Stomach (tissue), 4 donors: ENCODE measurements around the gene ZFTA.

Experiments used
- EP300 ChIP-seq: sonication (generic); formaldehyde crosslinking; IDR thresholded peaks from one replicate; pipeline ENCODE4 v1.6.1; 2017; ENCODE audit warnings: antibody characterized with exemption
- POLR2A ChIP-seq, 4 donors: fragments of 450-650 bp; IDR thresholded peaks; one replicate each; pipeline ENCODE4 v1.6.1; 2016; ENCODE audit warnings: antibody characterized with exemption in 4 of 4, control low read depth in 2 of 4, mild to moderate bottlenecking in 1 of 4, moderate library complexity in 1 of 4
- POLR2AphosphoS5 ChIP-seq, 3 donors: sonication (generic); formaldehyde crosslinking; IDR thresholded peaks; one replicate each; pipeline ENCODE4 v1.6.1; 2016; ENCODE audit warnings: antibody characterized with exemption in 3 of 3
- TF ChIP-seq, protein P1 (sequence below), 7 experiments: fragments of 450-650 bp in 4 of 7; fragments of 200-600 bp in 3 of 7; sonication (generic) in 3 of 7; IDR thresholded peaks; one replicate each; pipeline ENCODE4 v1.5.1; 2016 to 2019; ENCODE audit warnings: antibody characterized with exemption in 7 of 7, control low read depth in 2 of 7, mild to moderate bottlenecking in 1 of 7

DNA sequence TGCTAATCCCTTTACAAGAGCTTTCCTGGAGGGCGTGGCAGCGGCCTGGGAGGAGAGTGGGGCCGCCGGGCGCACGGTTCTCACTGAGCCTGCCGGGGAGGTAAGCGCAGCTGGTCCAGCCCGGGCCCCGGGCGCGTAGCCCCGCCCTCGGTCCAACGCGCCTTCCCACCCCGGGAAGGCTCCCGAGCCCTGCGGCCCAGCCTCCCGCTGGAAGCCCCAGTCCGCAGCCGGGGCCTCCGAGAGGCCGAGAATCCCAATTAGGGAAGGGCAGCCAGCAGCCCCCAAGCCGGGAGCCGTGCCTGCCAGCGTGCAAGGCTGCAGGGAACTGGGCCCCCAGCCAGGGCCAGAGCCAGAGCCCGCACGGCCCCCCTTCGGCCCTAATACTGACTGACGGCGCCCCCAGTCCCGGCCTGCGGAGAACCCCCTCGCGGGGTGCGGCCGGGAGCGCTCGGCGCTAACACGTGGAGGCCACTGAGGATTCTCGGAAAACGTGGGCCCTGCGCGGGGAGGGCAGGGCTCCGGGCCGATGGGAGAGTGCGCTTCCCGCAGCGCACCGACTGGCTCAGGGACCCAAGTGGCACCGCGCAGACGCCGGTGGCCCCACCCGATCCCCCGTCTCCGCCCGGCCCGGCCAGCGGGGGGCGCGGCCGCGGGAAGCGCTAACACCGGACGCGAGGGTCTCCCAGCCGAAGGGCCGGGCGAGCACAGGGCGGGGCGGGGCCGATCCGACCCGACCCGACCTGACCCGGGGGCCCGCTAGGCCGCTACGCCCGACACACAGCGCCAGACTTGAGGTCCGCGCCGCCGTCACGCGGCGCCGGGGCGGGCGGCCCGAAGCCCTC, 5.7 kb downstream of the ZFTA start:
- TF ChIP-seq, protein P1, sequence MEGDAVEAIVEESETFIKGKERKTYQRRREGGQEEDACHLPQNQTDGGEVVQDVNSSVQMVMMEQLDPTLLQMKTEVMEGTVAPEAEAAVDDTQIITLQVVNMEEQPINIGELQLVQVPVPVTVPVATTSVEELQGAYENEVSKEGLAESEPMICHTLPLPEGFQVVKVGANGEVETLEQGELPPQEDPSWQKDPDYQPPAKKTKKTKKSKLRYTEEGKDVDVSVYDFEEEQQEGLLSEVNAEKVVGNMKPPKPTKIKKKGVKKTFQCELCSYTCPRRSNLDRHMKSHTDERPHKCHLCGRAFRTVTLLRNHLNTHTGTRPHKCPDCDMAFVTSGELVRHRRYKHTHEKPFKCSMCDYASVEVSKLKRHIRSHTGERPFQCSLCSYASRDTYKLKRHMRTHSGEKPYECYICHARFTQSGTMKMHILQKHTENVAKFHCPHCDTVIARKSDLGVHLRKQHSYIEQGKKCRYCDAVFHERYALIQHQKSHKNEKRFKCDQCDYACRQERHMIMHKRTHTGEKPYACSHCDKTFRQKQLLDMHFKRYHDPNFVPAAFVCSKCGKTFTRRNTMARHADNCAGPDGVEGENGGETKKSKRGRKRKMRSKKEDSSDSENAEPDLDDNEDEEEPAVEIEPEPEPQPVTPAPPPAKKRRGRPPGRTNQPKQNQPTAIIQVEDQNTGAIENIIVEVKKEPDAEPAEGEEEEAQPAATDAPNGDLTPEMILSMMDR (IDR thresholded peaks at IDR 0.05): peak in 1 of 7 experiments; percentile 11
- no peak for TF ChIP-seq POLR2A (IDR thresholded peaks at IDR 0.05)
- TF ChIP-seq EP300: no peak
- TF ChIP-seq POLR2AphosphoS5 (IDR thresholded peaks at IDR 0.05): no peak
